ENCODE data around the gene TRAF3. TPM values are rescaled to one million over a fixed set of nuclear protein-coding genes. Genes with fewer than 3 reads are reported as not detected.
A peak's percentile ranks its signal among the peaks of the same experiment; 100 is the strongest.
"Not testable (repeated sequence)": the region's sequence is repeated elsewhere in the genome, so short reads cannot be mapped to it uniquely, and the experiment has no call there.

Gene TRAF3
- total RNA-seq, 1 donor from 2014 or later: 11.3 TPM

DNA sequence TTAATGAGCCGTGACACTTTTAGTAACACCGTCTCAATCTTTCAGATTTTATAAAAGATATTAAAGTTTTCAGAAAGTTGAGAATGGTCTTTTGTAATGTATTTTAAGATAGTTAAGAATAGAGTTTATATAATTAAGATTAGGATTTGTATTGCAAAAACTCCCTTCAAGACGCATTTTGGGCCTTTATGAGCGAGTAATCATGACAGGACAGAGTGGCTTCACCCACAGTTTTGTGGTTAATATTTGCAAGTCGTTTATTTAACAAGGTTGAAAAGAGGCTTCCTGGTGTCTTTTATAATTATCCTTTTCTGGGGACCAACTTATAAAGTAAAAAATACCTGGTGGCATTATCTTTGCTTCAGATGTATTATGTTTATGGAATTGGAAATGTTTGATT lies 44.0 kb downstream of the TRAF3 start:
- DNase-seq (ENCODE audit: missing footprints) (no peak), ATAC-seq (no peak)
- intact Hi-C loops (cut with DNase I): no loop called here

DNA sequence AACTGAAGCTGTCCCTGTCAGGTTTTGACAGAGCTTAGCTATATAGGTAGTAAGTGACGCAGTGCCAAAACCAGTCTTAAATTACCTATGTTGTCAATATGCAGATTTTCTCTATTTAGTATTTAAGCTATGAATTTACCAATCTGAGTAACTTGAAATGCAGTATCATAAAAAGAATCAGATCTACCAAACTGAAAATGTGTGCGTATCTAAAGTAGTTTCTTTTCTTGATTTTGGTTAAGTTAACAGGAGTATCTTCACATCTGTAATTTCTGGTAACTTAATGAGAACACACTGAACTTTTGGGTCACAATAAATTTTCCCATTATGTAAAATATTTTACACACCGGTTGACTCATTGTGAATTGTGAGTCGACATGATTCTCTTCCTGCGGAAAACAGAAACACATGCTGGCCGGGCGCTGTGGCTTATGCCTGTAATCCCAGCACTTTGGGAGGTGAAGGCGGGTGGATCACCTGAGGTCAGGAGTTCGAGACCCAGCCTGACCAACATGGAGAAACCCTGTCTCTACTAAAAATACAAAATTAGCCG lies 45.1 kb downstream of the TRAF3 start:
- ATAC-seq (no peak), DNase-seq (ENCODE audit: missing footprints) (no peak)
- intact Hi-C loops (cut with DNase I): no loop called here

DNA sequence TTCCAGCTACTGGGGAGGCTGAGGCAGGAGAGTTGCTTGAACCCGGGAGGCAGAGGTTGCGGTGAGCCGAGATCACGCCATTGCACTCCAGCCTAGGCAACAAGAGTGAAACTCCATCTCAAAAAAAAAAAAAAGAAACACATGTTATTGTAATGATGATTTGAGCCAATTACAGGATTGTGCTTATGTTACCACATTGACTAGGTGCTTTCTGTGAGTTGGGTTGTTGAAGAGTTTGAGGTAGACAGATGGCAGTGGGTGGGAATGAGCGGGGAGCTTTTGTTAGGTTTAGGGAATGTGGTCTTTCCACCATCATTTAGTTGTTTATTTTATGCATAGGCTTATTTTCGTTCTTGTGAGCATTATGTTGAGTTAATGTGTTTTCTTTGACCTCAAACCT lies 45.6 kb downstream of the TRAF3 start:
- intact Hi-C loops (cut with DNase I); ATAC-seq; DNase-seq (ENCODE audit: missing footprints): not testable (repeated sequence)

DNA sequence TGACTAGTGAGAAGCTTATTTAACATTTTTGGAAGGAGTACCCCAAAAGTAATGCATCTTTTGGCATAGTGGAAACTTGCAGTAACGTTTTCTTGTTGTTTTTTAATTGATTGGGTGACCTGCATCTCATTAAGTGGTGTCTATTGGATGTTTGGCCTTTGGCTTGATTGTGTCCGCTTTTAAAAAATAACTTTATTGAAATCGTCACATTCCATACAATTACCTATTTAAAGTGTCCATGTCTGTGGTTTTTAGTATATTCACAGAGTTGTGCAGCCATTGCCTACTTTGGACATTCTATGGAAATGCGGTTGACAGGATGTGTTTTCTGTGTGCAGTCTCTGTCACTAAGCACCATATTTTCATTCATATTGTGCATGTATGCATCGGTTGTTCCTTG lies 46.3 kb downstream of the TRAF3 start:
- no peak for ATAC-seq
- intact Hi-C loops (cut with DNase I): no loop called here
- DNase-seq (ENCODE audit: missing footprints): no peak

DNA sequence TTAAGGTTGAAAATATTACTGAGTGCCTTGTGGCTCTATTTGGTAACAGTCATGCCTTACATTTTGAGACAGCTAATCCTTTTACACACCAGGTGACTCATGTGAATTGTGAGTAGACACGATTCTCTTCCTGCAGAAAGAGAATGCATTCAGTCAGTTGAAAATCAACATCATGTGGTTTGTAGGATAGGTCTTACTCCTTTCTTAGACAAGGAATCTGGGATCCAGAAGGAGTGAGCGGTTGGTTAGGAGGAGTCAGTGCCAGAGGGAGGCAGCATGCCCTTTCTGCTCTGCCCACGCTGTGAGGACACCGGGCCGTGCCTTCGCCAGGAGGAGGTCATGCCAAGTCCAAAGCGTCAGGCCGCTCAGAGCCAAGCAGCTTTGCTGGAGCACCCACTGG lies 47.6 kb downstream of the TRAF3 start:
- DNase-seq (ENCODE audit: missing footprints): peak; percentile 78
- intact Hi-C loops (cut with DNase I): loop anchor here (1.0 kb wide), 1 partner anchor 93 kb away; no protein-coding TSS in a partner anchor

DNA sequence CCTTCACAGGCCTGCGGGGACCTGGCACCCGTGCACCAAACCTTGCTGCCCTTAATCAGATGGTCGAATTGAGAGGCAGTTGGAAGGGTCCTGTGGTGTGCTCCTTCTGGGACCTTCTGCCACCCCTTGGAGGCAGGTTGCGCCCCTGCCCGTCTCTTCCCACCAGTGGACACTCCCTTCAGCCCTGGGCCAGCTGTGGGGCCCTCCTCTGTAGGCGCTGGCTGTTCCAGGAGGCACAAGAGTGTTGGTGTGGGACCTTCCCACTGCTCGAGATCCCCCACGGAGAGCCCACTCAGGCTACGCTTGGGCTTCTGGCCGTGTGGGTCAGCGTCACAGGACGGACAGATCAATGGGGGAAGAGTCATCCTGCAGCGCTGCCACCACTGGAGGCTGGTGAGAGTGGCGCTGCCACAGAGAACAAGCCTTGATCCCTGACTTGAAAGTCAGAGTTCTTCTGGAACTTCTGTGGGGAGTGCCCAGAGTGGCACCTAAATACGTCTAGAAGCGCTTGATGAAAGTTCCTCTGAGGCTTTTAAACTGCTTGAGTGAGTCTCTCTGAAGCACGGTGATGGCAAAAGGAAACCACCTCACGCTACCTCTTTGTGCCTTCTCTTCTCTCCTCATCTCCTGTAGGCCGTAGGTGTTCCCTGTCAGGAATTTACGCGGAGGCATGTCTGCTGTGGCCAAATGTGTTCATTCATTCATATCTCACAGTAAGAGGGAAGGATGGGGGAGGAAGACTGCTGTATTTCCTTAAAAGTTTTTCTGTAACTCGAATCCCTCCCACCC lies 48.3 kb downstream of the TRAF3 start:
- intact Hi-C loops (cut with DNase I): loop anchor here (1.0 kb wide), 1 partner anchor 93 kb away; no protein-coding TSS in a partner anchor
- ATAC-seq (no peak), DNase-seq (ENCODE audit: missing footprints) (no peak)

More for the DNA sequence above, 47.6 kb downstream of the TRAF3 start:
- ATAC-seq: peak; percentile 96

DNA sequence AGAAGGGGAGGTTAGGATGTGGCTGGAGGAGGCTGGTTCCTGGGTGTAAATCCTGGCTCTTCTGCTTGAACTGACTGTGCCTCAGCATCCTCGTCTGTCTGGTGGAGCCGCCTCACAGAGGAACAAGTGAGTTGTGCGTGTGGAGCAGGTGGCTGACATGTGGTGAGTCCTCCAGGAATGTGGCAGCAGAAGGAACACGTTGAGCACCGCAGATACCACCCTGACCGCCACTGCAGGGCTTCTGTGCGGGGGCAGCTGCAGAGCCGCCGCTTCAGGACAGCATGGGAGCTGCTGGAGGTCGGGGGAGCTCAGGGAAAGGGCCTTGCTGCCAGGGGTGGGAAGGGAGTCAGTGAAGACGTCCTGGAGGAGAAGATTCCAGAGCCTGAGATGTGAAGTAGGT lies 48.9 kb downstream of the TRAF3 start:
- intact Hi-C loops (cut with DNase I): no loop called here
- DNase-seq (ENCODE audit: missing footprints) (no peak), ATAC-seq (no peak)

DNA sequence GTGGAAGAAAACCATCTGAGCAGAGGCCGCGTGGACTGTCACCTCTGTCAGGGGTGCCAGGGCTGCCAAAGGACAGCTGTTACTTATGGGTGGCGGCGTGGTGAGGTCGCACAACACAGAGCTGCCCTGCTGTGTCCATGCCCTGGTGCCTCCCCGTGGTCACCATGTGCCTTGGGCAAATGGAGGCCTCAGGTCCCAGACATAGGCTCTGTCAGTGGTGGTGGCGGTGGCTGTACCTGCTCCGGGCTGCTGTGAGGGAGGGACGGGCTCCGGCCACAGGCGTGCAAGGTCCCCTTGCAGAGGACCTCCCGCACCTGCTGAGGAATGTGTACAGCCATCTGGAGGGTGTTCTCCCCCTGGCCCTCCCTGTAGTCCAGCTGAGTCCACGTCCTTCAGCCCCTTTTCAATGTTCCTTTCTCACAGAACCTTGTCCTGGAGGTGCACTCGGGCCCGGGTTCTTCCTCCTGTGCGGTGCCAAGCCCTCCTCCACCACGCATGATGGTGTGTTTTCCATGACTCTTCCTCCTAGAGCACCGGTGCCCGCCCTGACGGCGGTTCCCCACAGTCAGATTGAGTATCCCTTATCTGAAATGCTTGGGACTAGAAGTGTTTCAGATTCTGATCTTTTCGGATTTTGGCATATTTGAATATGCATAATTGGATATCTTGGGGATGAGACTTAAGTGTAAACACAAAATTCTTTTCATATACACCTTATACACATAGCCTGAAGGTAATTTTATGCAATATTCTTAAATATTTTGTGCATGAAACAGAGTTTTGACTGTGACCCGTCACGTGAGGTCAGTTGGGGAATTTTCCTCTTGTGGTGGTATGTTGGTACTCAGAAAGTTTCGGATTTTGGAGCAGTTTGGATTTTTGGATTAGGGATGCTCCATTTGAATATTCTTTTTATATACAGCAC lies 49.8 kb downstream of the TRAF3 start:
- no peak for DNase-seq (ENCODE audit: missing footprints)
- intact Hi-C loops (cut with DNase I): no loop called here
- ATAC-seq: no peak

DNA sequence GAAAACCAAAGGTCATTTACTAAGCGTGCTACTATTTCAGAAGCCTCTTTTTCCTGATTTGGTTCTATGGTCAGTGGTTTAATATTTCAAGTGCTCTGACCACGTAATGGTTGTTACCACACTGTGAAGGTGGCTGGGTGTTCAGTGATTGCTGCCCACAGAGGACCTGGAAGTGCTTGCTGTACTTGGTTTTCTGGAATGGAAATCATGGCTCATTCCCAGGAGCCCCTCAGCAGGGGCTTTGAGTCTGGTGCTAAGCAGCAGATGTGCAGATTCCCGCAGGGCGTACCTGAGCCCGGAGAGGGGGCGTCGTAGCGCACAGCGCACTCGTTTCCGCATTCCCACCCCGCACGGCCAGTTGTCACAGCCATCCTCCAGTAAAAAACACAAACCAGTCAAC lies 50.5 kb downstream of the TRAF3 start:
- ATAC-seq (no peak), DNase-seq (ENCODE audit: missing footprints) (no peak)
- intact Hi-C loops (cut with DNase I): no loop called here

DNA sequence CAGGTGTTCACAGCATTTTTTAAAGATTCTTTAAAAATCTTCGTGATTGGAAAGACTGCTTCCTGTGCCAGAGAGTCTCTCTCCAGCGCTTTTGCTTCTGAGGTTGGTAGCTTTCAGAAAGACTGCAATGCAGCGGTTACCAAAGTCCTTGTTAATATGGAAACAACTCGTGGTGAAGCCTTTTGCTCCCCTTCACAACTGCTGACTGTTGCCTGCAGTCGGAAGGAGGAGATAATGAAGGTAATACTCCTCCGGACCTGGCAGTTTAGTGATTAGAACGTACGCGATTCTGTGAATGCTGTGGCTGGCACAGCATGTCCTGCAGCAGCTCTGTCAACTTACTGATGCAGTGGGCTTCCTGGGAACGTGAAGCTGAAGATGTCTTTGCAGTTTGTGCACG lies 50.9 kb downstream of the TRAF3 start:
- intact Hi-C loops (cut with DNase I): no loop called here
- no peak for DNase-seq (ENCODE audit: missing footprints)
- ATAC-seq: no peak

DNA sequence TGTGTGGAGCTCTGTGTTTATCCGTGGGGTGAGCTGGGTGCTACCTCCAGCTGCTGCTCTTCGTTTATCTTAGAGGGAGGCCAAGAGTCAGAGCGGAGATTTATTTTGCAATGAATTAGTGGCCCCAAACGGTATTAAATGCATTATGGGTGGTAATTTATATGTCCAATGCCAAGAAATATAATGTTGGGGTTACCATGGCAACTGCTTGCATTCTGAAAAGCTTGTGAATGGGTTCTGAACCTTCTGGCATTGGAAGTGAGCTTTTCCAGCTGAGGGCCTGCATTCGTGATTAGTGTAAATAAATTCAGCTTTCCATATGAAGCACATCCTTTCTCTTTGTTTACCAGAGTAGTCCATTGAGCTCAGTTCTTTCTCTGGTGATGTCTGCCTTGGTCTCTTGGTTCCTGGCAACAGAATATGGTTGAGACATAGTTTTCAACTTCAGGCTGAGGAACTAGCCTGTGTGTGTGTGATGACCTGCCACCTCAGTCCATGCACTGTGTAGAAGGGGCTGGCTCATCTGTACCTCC lies 51.8 kb downstream of the TRAF3 start:
- ATAC-seq: no peak
- intact Hi-C loops (cut with DNase I): no loop called here
- DNase-seq (ENCODE audit: missing footprints): no peak

DNA sequence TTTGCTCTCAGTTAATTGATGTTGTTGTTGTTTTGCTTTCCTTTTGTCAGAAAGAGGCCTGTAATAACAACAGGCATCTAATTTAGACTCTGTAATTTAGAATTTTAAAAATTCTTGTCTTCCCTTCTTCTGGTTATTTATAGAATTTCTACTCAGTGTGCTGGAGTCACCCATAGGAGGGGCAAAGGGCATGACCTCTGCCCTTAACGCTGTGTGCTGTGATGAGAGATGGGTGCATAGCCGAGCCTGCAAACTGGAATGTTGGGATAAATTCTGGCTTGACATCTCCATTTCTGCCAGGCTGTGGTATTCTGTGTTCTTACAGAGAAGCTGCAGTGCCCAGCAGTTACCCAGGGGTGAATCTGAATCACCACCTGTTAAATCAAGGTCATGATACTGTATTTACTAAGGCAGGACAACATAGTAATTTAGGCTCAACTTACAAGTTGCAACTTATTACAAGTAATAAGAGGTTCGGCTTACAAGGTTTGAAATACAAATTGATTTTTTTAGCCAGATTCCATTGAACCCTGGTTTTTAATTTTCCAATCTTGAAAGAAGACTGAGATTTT lies 53.3 kb downstream of the TRAF3 start:
- DNase-seq (ENCODE audit: missing footprints) (no peak), ATAC-seq (no peak)
- intact Hi-C loops (cut with DNase I): no loop called here

DNA sequence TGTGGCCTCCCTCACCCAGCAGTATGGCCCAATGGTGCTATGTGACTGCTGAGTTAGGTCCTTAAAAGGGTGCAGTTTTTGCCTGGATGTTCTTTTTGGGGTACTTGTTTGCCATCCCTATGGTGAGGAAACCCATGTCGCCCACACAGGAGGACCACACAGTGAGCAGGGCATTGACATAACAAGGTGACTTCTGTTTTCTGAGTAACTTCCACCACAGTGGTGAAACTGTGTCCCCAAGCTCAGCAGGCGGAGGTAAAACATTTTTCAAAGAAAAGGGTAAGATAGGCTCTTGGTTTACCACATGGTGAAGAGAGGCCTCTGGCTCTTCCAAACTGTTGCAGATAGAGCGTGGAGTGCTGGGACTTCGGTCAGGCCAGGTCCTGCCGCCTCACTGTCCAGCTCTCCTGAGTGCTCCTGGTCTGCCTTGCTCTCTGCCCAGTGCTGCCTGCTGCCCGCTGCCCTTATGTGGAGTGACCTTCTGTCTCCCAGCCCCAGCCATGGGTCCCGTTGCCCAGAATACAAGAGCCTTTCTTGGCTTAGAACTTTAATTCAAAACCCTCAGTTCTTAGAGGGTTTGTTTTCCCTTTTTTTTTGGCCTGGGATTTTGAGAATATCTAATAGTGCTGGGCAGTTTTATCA lies 54.0 kb downstream of the TRAF3 start:
- no peak for DNase-seq (ENCODE audit: missing footprints)
- intact Hi-C loops (cut with DNase I): no loop called here
- ATAC-seq: no peak

DNA sequence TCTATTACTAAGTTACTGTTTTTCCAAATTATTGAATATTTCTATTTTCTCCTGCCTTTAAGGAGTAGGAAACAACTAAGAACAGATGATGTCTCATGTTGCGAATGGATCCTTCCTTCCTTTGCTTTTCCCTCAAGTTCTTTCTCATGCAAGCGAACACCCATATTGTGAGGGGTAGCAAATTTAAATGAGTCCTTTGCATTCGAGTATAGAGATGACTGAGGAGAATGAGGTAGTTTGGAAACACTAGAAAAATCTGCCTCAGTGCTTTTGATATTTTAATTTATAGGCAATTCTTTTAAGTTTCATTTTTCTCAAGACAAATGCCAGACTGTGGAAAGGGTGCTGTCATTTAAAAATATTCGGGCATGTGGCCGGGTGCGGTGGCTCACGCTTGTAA lies 56.1 kb downstream of the TRAF3 start:
- ATAC-seq (no peak), DNase-seq (ENCODE audit: missing footprints) (no peak)
- intact Hi-C loops (cut with DNase I): no loop called here

DNA sequence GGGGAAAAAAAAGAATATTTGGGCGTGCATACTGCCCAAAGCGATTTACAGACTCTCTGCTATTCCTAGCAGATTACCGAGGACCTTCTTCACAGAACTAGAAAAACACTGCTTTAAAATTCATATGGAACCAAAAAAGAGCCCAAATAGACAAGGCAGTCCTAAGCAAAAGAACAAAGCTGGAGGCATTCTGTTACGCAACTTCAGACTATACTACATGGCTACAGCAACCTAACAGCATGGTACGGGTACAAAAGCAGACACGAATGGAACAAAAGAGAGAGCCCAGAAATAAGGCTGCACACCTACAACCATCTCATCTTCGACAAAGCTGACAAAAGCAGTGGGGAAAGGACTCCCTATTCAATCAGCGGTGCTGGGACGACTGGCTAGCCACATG lies 56.7 kb downstream of the TRAF3 start:
- intact Hi-C loops (cut with DNase I): no loop called here
- no peak for DNase-seq (ENCODE audit: missing footprints)
- no peak for ATAC-seq

DNA sequence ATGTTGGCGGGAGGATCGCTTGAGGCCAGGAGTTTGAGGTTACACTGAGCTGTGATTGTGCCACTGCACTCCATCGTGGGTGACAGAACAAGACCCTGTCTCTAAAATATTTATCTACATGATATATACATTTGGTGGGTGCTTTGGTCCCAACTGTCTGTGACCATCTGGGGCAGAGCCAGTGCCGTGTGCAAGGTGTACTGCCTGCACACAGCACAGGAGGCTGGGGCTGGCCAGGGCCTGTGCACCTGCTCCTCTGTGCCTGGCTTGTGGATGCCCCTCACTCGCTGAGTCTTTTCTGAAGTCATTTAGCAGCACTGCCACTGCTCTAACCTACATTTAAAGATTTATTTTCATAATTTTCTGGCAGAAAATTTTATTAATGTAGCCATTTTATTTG lies 58.7 kb downstream of the TRAF3 start:
- no peak for ATAC-seq
- intact Hi-C loops (cut with DNase I): no loop called here
- no peak for DNase-seq (ENCODE audit: missing footprints)

DNA sequence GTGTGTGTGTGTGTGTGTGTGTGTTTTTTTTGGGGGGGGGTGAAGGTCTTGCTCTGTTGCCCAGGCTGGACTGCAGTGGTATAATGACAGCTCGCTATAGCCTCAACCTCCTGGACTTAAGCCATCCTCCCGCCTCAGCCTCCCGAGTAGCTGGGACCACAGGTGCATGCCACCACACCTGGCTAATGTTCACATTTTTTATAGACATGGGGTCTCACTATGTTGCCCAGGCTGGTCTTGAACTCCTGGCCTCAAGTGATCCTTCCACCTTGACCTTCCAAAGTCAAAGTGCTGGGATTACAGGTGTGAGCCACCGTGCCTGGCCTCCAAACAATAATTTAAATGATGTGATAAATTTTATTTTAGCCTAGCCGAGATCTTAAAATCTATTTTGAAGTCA lies 59.9 kb downstream of the TRAF3 start:
- ATAC-seq; intact Hi-C loops (cut with DNase I); DNase-seq (ENCODE audit: missing footprints): not testable (repeated sequence)

DNA sequence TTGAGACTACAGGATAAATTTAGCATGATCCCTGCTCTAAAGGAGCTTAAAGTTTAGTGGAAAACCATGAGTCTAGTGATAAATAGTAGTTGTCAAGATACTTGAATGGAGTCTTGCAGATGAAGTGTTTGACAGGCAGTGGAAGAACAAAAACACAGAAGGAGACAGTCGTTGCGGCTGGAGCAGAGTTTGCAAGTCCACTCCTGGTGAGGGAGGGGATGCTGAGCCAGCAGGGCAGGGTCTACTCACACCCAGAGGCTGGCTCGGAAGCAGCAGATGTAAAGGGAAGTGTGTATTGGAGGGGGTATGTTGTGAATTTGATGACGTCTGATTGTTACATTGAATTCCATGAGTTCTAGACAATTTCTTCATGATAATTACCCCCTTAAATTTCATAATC lies 61.3 kb downstream of the TRAF3 start:
- DNase-seq (ENCODE audit: missing footprints) (no peak), ATAC-seq (no peak)
- intact Hi-C loops (cut with DNase I): no loop called here

DNA sequence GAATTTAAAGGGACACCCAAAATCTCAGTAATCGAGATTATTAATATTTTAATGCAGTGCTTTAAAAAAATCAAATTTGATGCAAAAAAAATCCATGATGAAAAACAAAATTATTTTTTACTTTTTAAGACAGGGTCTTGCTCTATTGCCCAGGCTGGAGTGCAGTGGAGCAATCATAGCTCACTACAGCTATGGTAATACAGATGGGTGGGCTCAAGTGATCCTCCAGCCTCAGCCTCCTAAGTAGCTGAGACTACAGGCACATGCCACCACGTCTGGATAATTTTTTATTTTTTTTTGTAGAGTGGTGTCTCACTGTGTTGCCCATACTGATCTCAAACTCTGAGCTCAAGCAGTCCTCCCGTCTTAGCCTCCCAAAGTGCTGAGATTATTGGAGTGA lies 62.9 kb downstream of the TRAF3 start:
- intact Hi-C loops (cut with DNase I): no loop called here
- ATAC-seq: no peak
- no peak for DNase-seq (ENCODE audit: missing footprints)

Measured in Right ventricle myocardium inferior (tissue), 1 donor.